GM19372 (cell line): ENCODE data around the gene EFNA5.

Source experiments
- ATAC-seq: cut with Tn5 transposase; IDR thresholded peaks from one replicate; pipeline ENCODE4 v1.9.1; 2021; ENCODE audit warnings: mild to moderate bottlenecking, low read depth, moderate library complexity; ENCODE audit not compliant: unreplicated experiment

The EFNA5 gene

DNA sequence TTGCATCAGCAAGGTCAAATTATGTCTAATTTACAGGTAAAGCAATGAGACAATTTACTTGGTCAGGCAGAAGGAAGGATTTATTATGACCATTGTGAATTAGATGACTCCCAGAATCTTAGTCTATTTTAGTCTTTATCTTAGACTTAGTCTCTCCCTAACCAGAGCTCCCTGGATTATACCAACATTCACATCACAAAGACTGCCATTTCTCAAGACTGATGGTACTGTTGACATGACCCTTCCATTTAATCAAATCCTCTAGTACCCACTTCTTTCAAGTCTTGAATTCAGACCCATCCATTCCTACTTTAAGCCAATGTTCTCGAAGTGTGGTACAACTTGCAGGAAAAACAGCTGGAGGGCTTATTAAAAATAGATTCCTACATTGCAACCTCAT lies 257.0 kb downstream of the EFNA5 start:
- ATAC-seq, result no peak

DNA sequence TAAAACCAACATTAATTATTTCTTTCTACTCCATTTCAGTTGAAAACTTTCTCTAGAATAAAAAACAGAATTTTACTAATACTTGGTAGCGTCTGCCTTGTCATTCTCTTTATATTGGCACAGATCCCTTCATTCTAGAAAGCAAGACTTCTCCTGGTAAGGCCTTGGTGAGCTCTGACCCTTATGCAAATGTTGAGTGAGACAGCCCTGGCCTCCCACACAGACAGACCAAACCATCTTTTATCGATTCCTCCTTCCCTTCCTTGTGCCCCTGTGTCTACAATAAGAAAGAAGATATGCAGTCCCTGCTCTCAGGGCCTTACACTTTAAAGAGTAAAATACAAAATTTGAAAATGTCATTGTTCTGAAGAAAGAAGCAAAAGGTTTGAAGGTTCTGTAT lies 262.2 kb downstream of the EFNA5 start:
- peak; percentile 71 for ATAC-seq

DNA sequence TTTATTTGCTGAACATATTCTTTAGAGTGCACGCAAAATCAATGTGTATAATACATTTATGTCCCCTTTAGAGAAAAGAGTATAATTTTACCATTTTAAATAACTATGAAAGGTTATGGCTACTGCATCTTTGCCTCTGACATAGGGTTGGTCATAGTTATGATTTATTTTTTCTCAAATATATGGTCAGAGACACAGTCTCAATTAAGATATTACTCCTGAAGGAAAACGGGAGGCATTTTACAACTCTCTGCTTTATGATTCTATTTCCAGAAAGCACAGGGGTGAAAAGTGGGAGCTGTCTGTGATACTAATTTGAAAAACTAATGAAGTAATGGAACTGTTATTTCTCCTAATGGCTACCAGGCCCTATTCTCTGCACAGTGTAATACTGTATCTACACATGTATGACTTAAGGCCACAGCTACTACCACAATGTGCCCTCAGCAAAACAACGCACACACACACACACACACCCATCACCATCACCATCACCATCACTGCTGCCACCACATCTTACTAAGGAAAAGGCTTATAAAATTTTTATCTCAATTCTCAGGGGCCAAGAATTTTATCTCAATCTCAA lies 262.9 kb downstream of the EFNA5 start:
- no peak for ATAC-seq

DNA sequence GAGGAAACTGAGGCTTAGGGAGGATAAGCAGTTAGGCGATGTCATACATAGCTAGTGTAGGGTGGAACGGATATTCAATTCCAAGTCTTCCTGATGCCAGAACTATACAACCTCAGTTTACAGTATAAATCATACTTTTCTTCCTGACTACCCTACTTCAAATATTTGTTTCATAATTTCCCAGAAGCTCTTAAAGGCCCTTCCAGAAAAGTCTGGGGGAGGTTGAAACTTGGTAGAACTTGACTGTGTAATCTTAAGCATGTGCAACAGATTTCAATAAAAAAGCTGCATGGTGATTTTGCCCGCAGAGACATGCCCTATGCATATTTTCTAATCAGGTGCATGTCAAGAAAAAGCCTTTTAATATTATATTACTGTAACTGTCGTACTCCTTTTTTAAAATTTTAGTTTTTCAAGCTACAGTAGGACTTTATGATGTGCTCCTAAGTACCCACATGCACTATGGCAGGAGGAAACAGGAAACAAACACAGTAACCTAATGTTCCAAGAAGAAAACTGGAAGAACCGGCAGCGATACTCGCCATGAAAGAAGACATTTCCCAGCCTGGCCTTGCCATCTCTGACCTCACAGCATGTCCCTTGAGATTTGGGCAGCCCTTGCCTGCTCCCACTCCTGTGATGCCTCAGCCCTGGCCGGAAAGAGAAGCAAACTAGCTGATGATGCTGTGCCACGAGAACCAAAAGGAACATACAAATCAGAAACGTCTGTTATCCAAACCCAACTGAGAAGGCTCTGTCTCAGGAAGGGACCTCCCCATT lies 266.0 kb downstream of the EFNA5 start:
- ATAC-seq, result no peak

DNA sequence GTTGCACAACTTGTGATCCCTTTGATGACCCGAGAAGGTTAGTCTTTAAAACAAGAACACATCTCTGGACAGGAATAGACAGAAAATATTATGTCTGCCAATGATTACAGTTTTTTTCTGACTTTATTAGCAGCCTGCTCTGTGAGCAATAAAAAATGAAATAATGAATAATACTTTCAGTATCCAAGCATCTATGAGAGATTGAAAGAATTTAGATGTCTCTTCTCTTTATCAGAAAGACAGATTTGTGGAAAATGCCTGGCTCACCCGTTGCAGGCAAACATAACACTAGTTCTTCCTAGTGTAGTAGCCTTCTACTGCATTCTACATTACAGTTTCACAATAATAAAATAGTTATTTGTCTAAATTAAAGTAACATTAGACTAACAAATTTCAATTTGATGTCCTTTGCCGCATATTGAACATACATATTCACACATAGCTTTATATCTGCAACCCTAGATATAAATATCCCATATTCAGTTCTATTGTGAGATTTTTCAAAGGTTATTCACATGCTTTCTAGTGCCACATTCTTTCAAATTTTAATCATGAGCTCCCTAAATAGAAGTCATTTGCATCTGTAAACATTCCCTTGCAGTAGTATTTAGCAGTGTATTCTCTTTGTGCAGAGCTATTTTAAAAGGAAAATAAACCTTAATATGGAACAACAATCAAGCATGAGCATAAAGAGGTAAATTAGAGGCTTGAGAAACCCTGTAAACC lies 267.3 kb downstream of the EFNA5 start:
- ATAC-seq, result no peak

DNA sequence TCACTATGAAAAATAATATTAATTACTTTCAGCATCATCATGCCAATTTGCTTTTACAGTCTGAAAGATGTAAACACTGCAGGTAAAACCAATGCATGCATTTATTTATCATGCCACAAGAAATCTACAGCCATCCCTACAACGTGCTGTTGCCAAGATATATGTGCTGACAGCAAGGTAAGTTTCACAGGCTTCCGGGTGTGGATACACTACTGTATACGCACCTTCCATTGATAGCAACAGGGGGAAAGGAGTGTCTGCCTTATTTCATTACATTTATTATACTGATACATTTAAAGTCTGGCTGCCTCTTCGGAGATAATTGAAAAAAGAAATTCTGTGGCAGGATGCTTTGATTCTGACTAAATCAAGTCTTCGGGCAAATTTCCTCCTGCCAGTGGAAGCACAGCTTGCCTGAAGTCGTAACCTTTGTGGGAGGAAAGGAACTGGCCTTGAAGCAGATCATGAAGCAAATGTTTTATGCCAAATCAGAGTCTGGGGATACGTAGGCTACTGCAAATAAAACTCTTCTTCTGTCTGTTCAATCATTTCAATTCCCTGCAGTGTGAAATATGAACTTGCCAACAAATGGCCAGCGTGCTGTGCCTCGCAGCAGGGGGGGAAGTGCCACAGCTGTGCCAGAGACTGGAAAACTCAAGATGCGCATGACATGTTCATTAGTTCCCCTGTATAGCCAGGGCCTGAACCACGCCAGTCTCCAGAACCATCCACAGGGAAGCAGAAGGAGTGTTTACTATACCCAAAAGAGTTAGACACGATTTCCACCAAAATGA lies 268.1 kb downstream of the EFNA5 start:
- ATAC-seq, result no peak

DNA sequence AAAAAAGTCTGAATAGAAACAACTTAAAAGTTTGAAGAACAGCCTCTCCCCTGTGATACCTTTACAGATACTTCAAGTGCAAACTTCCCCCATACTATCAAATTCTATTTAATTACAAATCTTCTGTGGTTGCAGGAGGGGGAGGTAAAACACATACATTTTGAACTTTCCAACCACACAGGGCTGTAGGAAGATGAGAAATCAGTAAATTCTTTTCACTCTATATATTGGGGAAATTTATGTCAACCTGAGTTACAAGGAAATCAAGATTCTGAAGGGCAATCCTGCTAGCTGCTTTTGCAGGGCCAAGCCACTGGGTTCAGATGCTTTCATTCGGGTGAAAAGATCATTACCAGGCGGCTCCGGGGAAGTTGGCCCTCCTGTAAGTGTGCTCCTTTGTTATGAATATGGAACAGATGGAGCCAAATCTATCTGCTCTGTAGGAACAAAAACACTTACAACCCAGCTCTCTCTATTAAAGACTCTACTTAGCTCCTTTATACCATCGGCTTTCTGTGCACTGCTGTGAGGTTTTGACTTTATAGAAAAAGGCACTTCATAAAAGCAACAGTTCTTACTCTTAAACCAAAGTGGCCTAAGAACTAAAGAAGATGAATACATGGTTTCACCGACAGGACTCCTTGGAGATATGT lies 269.1 kb downstream of the EFNA5 start:
- ATAC-seq, result no peak

DNA sequence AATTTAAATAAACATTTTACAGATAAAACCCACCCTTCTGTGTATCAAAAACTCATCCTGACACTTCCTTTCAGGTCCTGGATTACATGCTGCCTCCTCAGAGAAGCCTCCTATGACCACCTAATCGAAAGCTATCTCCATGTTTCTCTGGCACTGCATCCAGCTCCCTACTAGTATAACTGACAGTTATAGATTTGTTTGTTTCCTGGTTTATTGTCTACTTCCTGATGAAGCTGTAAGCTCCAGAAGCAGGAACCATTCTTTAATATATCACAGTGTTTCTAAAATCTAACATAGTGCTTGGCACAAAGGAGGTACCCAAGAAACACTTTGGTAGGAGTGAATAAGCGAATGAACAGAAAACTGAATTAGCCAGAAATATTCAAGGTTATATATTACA lies 270.4 kb downstream of the EFNA5 start:
- ATAC-seq, result no peak

DNA sequence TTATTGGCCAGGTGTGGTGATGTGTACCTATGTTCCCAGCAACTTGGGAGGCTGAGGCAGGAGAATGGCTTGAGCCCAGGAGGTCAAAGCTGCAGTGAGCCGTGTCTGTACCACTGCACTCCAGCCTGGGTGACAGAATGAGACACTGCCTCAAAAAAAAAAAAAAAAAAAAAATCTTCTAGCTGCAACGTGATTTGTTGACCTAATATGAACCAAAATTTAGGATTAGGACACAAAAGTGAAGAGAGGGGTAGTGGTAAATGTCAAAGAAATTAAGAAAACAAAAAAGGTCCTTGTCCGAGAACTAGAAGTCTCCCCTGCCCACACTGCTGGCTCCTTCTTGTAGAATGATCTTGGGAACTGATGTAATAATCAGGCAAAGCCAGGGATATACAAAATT lies 272.0 kb downstream of the EFNA5 start:
- ATAC-seq, result no peak

DNA sequence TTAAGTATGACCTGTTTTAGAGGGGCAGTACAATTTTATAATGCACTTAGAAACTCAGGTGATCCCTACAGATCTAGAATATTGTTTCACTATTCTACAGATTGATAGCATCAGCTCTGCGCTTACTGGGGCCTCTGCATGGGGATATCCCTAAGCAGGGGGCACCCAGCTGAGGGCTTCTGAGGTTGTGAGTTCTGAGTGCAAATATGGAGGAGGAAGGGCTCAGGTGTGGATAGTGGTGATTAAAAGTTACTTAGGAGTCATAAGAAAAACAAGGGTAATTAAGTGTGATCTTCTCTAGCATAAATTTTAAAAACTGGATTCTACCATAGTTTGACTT lies 274.4 kb downstream of the EFNA5 start:
- peak; percentile 46 for ATAC-seq

DNA sequence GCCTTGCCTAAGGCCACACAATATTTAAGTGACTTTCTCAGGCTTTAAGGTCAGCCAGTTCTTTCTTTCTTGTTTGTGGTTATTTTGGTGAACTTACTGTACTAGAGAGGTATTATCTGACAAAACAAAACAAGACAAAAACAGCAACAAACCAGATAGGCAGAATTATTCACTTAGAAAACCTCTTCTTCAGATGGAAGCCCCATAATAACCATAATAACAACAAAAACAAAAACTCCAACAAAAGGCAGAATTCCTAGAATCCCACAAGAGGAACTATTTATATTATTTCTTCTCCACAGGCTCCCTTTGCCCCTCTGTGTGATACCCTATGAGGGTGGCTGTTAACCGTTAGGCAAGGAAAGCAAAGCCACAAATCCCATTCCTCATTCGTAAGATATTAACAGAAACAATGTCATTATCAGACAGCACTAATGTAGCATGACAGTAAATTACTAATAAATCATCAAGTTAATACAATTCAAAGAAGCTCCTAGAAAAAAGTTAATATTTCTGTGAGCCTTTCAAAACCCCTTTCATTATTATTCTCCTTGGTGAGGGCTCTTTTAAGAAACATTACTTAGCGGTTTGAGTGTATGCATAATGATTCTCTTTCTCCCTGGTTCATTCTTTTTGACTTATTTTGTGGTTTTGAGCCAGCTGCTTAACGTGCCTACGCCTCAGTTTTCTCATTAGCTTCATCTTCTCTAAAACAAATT lies 274.9 kb downstream of the EFNA5 start:
- ATAC-seq, result peak; percentile 74

DNA sequence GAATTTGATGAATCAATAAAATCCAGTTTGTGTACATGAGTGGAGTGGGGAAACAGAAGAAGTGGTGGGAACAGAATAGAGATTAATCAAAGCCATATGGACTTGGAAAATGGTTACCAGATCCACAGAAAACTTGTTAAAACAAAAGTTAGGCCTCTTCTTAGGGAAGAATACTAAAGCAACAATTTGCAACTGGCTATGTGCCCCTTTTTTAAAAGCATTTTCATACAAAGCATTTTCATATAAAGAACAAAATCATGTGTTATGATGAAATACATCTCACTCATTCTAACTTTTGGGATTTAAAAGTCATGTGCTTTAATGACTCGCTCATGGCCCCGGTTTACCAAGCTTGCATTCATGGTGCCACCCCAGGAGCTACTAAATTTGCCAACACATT lies 276.9 kb downstream of the EFNA5 start:
- no peak for ATAC-seq

DNA sequence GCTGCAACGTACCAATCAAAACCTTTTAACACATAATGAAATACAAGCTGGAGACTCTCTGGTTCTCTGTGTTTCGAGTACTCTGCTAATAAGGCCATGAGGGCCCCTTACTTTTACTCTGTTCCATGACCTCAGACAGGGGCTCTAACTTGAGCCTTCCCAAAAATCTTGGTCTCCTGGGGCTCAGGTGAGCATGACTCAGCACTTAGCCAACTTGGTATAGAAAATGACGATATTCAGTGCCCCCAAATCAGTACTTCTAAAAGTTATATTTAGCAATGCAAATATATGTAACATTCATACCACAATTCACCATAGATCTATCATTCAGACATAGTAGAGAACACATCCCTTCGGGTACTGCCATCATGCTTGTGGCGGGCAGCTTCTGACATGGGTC lies 278.9 kb downstream of the EFNA5 start:
- ATAC-seq, result no peak

DNA sequence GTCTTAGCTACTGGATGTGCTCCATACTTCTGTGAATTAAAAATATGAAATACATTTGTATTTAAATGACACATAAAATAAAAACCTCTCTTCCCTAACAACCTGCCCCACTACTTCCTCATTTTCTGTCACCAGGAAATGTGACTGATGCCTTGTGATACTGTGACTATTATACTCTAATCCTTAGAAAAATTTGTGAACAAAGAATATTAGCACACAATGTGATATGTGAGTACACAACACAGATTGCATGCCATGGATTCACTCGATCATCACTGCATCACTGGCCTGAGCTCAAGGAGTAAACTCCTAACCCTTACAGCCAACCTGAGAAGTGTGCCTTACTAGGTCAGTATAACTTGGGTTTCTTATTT lies 281.0 kb downstream of the EFNA5 start:
- no peak for ATAC-seq

DNA sequence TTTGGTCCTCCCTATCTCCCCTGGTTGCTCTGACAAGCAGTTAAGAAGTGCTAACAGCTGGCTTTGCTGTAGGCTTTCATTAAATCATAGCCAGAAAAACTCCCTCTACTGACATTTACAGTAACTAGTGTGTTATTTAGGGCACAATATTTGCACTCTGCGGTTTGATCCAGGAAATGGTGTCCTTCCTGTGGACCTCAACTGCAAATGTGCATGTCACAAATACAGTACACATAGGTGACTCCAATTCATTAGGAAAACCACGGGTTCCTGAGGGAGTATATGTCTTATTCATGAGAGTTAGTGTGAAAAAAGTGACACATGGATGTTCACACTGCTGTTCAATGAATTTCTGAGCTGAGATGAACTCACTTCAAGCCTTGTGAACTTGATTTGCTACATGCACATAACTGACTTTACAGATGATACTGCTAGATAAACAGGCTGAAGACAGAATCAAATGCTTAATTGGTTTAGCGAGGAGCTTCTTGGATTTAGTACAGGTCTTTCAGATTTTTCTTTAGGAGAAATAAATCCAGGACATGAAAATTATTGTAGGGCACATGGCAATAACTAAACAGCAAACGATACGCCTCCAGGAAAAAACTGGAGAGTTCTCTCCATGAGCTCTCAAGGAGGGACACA lies 281.5 kb downstream of the EFNA5 start:
- peak; percentile 79 for ATAC-seq

DNA sequence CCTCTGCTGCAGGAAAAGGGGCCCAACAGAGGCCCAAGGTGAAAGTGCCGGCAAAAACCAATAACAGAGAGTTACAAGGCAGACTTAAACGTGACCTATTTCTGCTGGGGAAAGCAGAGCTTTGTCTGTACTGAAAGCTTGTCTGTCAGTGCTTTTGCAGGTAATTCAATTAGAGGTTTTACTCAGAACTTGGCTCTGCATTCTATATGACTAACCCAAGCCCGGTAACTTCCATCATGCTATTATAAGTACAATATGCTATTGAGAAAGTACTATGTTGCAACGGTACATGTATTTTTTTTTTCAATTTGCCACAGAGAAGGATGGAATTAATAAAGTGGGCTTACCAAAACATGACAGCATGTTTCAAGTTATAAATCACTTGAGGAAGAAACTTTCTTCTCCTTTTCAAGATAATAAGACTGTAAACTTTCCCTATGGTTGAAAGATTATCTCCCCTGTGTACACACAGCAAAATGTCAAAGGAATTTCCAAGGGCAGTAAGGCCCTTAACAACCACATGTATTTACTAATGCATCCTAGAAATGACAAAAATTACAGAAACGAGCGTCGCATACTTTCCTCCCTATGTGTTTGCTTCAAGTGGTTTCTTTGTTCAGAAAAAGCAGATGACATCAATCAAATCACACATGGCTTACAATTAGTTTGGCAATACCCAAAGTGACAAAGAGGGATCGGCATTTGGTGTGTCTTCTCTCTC lies 282.4 kb downstream of the EFNA5 start:
- no peak for ATAC-seq

DNA sequence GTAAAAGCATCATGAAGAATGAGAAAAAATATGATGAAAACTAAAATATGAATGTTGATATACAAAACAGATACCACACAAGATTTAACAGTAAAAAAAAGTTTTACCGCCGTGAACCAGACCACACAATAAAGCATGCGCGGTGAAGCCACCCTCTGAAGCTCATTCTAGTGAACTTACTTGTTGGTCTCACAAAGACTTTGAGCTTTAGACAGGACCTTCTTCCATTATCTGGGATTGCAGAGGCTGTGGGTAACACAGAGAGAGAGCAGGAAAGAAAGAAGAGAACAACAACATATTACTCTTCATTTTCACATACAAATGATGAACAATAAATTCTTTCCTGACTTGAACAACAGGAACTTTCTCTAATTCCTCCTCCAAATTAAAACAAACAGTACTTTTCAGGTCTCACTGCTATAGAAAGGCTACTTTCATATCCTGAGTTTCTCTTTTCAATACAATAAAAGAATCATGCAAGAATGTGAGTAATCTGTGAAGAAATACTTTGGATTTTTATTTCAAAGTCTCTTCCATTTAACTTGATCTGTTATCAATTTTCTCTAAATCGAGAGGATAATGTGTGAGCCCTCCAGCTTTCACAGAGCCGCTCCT lies 283.1 kb downstream of the EFNA5 start:
- no peak for ATAC-seq

DNA sequence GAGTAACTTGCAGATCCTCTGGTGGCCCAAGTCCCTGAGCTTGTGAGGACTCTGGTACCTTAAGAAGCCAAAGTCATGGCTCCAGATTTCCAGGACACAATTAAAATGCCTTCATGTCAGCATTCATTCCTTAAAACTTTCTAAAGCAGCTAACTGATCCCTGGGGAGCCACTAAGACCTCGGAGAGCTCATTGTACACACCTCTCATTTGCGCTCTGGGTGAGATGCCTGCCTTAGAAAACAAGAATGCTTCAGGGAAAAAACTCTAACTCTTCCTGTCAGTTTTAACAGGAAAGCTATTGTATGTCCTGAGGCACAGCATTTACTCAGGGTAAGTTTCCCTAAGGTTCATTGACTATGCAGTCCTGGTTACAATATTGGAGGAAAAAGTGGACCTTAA lies 285.0 kb downstream of the EFNA5 start:
- ATAC-seq, result no peak
